HL-60/S4 treated with retinoic acid at 250 ng/mL for 4 days and 3 days (cell line): ENCODE data around the gene ABHD12.

ENCODE experiments used
- in situ Hi-C: fragments of 300-500 bp; cut with MboI; formaldehyde crosslinking; loops from 2 replicates; pipeline ENCODE4 v1.7.0; 2022; ENCODE audit warnings: low sequenced_read_pairs

The ABHD12 gene

DNA sequence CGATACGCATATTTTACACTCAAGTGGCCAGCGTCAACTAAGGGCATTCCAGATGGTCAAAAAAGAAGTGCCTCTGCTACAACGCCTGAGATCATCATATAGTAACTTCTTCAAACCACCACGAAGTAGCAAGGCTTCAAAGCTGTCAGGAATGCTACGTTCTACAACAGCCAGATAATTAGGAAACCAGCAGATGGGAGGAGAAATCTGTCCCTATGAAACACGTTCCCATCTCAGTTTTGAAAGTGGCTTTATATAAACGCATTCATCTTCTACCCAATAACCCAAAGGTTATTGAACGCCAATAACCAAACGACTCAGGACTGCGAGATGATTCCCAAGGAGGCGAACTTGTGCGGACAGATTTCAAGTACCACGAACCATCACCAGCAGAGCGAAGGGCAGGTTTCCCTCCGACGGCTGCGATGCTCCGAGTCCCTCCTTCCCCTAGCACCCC lies 1.2 kb downstream of the ABHD12 start:
- in situ Hi-C loops: no loop called here

DNA sequence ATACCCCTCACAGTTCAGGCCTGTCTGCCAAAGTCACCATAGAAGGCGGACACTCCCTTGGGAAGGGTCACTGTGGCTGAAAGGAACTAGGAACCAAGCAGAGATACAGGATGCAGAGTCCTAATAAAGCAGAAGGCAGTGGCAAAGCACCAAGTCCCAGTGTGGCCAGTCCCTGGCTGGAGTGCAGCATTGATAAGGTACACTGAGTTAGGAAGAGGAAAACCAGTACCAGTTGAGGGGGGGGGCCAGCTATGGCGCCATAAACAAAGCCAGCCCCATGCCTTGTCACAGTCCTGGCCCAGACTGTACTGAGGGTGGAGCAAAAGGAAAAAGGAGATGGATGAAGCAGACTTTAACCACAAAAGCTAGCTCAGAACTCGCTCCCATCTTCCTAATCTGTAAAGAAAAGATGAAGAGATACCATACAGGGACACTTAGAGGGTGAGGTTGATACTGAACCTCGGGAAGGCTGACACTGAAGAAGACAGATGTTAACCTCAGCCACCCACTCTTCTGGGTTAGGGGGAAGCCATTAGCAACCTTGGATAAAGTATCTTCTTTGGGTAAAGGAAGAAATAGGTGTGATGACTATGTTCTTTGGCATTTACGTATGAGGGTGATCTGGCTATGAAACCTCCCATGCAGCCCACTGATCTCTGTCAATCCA lies 7.8 kb downstream of the ABHD12 start:
- in situ Hi-C loops: no loop called here

DNA sequence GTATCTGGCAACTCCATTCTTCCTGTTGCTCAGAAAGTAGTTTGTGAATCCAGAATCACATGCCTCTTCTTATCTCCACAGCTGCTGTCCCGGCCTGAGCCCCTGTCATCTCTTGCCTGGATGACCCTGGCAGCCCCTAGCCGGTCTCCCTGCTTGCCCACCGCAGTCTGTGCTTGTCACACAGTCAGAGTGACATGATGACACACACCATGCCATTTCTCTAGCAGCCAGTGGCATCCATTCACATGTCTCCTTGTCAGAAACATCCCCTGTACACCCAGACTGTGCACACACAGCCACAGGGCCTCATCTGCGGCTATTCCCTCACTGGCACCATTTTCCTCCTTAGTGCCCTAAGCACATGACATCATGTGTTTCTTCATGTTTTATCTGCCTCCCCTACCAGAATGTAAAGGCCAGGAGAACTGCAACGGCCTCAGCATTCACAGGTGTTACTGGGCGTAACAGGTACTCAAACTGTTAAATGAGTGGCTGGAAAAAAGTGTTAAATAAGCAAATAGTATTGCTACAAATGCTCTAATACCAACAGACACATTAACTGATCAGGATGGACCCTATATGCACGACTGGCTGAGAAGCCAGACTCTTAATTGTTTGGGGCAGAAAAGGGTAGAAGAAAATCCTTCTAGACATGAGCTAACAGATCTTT lies 9.6 kb downstream of the ABHD12 start:
- in situ Hi-C loops: no loop called here

DNA sequence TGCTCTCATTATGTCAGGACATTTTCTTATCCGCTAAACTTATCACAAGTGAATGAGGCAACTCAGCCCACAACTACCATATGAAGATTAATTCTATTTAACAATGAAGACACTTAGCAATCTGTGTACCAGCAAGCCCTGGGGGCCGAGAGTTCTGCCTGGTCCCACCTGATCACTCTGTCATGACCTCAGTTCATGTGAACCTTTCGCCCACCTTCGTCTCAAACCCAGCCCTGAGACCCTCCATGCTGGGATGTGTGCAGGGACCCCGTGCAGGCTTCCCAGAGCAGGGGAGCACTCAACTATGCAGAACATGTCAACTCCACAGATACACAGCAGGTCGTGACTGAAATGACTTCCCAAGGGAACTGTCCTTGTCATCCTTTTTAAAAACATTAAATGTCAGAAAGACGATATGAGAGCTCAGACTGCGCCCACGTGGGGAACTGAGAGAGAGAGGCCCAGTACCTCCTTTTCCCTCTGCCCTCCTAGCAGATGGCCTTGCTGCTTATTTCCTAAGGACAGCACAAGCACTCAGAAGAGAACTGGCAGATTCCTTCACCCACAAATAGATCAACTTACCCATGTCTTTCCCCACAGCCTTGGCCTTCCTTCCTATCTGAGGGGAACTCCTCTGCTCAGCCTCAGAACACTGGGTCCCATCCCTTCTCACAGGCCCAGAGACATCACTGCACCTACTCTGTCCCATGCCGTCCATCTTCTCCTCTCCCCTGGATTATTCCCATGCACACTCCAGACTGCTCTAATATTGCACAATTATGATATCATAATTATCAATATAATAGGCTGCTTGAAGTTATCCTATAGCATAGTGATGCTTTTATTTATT lies 11.5 kb downstream of the ABHD12 start:
- in situ Hi-C loops: no loop called here

DNA sequence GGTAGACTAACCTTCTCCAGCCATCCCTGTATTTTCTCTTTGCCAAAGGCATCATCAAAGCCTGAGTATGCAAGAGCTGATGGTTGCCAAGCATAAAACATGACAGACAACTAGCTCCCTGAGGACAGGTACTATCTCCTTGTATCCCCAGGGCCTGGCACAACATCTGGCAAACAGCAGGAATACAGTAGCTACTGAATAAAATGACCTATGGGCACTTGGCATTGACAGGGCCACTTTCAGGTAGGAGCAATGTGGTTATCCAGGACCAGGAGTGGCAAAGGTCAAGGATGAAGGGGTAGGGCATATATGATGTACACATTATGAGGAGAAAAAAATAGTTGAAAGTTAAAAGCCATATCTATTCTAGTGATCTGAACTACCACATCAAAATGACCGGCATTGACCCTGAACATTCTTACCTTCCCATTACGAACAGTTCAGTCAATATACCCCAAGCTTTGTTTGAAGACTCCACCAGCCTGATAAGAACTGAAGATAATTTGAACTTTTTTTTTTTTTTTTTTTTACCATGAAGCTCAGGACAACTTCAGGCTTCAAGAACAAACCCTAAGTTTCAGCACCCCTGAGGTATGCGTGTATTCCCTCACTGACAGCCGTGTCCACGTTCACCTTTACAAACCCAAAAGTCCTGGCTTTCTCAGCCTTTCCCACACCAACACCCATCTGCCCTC lies 12.3 kb downstream of the ABHD12 start:
- in situ Hi-C loops: no loop called here

DNA sequence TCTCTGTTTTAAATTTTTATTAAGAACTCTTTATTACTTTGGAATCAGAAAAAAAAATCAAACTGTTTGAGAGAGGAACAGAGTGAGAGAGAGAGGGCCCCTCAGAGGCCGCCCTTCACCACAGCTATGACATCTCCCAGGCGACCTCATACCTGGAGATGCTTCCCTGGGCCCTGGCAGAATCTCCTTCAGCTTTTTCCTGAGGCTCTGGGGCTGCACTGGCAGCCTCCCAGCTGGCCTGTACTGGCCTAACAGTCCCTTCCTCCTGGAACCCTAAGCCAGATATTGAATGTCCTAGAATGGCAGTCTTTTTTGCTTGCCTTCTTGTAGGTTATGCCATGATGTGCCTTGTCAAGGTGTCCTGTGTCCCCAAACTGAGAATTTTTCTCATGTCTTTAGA lies 13.7 kb downstream of the ABHD12 start:
- in situ Hi-C loops: no loop called here

DNA sequence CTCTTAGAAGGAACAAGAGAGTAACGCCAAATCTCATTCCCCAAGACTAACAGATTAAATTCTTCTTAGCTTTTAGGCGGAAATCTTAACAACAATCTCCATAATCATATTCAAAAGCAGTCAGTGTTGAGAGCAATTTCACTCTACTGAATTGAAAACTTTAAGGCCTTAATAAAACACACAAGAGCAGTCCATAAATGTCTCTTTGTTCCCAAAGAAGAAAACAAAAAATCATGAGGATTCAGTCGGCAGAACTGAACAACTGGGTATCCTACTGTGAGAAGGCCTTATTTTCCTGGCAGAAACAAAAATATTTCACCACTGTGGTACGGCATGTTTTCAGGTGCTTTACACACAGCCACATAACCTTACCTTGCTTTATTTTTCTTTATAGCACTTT lies 14.4 kb downstream of the ABHD12 start:
- in situ Hi-C loops: no loop called here

DNA sequence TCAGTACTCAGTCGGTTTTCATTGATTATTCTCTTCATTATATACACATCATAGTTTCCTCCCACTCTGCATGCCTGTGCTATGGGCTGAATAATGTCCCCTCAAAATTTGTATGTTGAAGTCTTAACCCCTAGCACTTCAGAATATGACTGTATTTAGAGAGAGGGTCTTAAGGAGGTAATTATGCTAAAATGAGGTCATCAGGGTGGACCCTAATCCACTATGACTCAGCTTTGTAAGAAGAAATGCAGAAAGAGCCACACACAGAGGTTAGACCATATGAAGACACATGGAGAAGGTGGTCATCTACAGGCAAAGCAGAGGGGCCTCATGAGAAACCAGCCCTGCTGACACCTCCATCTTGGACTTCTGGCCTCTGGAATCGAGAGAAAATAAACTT lies 15.8 kb downstream of the ABHD12 start:
- in situ Hi-C loops: no loop called here

DNA sequence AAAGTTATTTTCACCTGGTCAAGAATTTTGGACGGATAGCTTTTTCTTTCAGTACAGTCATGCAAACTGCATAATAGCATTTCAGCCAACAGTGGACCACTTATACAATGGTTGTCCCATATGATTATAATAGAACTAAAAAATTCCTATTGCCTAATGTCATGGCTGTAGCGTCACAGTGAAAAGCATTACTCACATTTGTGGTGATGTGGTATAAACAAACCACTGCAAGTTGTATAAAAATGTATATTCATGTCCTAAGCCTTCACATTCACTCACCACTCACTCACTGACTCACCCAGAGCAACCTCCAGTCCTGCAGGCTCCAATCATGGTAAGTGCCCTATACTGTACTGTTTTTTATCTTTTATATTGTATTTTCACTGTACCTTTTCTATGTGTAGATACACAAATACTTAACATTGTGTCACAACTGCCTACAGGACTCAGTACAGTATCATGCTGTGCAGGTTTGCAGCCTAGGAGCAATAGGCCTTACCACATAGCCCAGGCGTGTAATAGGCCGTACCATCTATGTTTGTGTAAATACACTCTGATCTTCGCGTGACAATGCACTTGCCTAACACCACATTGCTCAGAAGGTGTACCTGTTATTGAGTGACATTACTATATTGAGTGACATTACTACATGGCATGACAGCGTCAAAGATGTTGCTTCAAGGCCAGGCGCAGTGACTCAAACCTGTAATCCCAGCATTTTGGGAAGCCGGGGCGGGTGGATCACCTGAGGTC lies 17.9 kb downstream of the ABHD12 start:
- in situ Hi-C loops: no loop called here

DNA sequence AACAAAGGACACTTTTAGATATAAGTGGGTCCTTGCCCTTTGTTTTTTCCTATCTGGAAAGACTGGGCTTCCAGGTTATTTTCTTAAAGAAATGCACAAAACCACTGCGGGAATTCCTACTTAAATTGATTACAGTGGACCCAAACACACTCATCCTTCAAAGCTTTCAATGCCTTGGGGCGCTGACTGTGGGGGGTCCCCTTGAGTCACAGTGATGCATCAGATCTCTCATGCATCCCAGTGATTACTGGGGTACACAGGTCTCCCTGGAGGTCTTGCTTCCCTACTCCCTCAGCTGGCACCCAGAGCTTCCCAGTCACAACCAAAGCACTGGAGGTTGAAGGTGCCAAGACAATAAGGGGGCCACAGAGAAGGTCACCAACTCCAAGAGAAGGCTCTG lies 20.7 kb downstream of the ABHD12 start:
- in situ Hi-C loops: no loop called here

DNA sequence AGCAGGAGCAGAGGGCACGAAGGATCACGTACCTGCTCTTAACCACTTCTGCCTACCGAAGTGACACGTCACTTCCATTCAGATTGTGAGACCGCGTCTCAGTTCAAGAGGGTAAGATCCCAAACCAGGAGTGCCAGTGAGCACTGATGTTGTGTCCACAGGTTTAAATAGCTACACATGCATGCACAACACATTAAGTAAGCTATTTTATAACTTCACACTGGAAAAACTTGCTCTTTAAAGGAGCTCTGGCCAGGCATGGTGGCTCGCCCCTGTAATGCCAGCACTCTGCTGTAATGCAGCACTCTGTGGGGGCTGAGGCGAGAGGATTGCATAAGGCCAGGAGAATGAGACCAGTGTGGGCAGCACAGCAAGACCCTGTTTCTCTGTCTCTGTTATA lies 21.1 kb downstream of the ABHD12 start:
- in situ Hi-C loops: no loop called here

DNA sequence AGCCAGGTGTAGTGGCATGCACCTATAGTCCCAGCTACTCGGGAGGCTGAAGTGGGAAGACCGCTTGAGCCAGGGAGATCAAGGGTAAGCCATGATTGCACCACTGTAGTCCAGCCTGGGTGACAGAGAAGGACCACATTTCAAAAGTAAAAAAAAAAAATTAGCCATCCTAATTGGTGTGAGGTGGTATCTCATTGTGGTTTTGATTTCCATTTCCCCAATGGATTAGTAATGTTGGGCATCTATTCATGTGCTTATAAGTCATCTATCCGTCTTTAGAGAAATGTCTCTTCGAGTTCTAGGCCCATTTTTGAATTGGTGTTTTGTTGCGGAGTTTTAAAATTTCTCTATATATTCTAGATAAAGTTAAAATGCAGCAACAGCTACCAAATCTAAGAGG lies 21.7 kb downstream of the ABHD12 start:
- in situ Hi-C loops: no loop called here

DNA sequence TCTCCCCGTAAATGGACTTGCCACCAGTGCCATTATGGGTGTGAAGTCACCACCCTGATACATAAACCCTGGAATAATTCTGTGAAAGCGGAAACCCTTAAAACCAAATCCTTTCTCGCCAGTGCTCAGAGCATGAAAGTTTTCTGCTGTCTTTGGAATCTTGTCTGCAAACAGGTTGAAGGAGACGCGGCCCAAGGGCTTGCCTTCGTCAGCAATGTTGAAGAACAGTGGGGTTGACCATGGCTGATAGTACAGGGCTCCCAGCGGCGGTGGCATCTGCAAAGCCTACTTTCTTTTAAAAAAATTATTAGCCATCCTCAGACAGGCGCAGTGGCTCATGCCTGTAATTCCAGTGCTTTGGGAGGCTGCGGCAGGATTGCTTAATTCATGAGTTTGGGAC lies 22.1 kb downstream of the ABHD12 start:
- in situ Hi-C loops: no loop called here

DNA sequence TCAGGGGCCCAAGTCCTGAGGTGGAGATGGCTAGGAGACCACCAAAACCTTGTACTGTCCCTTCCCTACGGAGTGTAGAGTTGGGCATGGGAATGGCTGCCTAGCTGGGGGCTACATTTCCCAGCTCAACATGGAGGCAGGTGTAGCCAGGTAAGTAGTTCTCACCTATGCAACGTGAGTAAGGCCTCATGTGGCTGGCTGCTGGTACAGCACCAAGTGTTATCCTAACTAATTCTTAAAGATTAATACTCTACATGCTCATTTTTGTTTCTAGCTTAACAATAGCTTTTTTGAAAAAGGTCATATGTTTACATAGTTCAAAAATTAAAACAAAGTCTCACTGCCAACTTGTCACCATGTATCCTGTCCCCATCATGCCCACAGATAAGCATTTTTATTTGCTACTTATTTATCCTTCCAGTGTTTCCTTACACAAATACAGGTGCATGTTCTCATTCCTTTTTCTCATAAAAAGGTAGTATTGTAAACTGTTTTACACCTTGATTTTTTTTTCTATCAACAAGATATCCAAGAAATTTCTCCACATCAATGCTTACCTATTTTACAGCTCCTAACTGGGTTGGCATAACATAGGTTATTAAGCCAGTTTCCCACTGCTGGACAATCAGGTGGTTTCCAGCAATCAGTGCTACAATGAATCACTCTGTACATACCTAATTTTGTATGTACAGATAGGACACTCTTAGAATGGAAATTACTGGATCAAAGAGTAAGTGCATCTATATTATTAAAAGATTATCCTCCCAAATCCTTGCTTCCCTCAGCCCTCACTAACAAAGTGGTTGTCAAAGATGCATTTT lies 25.5 kb downstream of the ABHD12 start:
- in situ Hi-C loops: no loop called here

DNA sequence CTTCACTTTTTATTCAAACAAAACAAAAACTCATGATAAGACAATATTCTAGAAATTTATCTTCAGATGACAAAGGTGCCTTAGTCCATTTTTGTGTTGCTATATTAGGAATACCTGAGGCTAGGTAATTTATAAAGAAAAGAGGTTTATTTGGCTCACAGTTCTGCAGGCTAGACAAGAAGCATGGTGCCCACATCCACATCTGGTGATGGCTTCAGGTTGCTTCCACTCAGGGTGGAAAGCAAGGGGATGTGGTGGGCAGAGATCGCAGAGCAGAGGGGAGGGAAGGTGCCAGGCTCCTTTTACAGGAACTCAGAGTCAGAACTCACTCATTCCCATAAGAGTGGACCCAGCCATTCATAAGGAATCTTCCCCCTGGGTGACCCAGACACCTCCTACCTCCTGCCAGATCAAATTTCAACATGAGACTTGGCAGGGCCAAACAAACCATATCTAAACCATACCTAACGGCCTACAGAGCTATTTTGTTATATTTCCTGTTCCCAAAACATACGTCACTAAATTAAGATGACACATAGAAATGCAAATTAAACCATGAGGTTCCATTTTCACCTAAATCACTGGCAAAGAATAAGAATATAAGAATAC lies 26.4 kb downstream of the ABHD12 start:
- in situ Hi-C loops: no loop called here

DNA sequence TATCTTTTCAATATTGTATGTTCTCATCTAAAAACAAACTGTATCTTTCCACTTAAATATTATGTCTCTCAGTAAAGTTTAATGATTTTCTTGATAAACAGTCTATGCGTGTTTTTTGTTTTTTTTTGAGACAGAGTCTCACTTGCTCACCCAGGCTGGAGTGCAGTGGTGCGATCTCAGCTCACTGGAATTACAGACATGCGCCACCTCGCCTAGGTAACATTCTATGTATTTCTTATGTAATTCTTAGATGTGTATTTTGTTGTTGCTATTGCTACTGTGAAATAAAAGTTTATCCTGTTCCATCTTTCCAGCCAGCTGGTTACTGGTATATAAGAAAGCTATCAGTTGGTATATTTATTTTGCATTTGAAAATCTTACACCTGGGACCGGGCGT lies 29.4 kb downstream of the ABHD12 start:
- in situ Hi-C loops: no loop called here

DNA sequence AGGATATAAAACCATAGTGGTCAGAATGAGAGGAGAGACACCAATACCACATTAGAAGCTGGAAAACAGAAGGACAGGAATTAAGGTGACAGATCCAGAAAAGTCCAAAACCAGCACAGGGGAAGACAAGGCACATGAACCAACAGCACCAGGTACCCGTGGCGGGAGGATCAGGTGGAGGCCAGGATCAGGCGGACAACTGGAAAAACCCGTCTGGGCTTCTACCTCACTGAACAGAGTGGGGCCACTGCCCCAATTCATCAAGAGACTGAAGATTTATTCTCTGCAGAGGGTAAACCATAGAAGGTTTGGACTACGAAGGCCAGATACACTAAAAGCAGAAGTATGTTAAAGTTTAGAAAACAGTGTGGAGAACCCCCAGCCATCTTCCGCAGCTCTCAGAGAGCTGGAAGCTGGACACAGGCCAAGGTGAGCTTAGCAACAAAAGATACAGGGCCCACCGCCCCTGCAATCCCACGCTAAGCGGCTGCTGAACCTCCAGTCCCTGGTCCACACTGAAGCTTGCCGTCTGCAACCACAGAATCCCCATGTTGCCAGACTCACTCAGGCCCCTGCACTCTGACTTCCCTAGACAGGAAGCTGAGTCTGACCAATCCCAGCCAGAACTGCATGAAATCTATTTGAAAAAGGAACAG lies 29.9 kb downstream of the ABHD12 start:
- in situ Hi-C loops: no loop called here

DNA sequence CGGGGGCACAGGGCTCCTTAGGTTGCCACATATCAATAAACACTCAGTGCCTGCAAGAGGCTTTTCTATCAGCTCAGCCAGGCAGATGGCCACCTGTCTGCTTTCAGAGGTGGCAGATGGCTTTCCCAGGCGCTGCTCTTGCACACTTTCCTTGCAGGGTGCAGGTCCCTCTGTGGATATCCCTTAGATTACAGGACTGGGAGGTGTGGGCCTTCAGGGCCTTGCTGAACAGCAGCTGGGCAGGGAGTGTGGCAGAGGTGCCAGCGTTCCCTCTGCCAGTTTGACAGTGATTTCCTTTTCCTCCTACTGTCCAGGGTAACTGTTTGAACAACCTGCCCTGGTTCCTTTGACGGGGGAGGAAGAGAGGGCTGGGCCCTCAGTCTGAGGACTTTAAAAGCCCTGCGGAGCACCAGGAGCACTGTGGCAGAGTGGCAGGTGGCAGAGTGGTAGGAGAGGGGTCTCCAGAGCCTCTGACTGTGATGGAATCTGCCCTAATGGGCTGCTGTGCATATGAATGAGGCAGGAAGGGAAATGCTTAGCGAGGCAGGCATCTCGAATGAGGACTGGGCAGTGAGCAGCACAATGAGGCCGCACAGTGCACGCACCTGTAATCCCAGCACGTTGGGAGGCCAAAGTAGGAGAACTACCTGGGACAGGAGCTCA lies 34.2 kb downstream of the ABHD12 start:
- in situ Hi-C loops: no loop called here
